NCI-H1048 (cell line): ENCODE data around the gene DNTT.

Source experiments
- DNase-seq: peaks from one replicate; lab custom pipeline; 2025; lab: John Stamatoyannopoulos, UW

Gene DNTT

GRCh38 chr10:96377816-96378294 lies 73.6 kb downstream of the DNTT start:
- no peak for DNase-seq

GRCh38 chr10:96378741-96379140 lies 74.5 kb downstream of the DNTT start:
- no peak for DNase-seq

GRCh38 chr10:96379758-96380157 lies 75.5 kb downstream of the DNTT start:
- no peak for DNase-seq

- DNase-seq: no peak
Measured at GRCh38 chr10:96380821-96381220, 76.6 kb downstream of the DNTT start.

- DNase-seq: no peak
Measured at GRCh38 chr10:96384506-96384905, 80.3 kb downstream of the DNTT start.

GRCh38 chr10:96387161-96387560 lies 82.9 kb downstream of the DNTT start:
- DNase-seq: no peak

- DNase-seq: no peak
Measured at GRCh38 chr10:96387601-96388000, 83.4 kb downstream of the DNTT start.
